ENCODE measurements around the gene MCM8.
A peak's percentile ranks its signal among the peaks of the same experiment; 100 is the strongest.
"Not testable (repeated sequence)": the region's sequence is repeated elsewhere in the genome, so short reads cannot be mapped to it uniquely, and the experiment has no call there.

The MCM8 gene

GRCh38 chr20:6007529-6008103 is 57.2 kb downstream of the MCM8 start:
- DNase-seq: no peak

GRCh38 chr20:6008254-6008653 is 57.8 kb downstream of the MCM8 start:
- no peak for DNase-seq

GRCh38 chr20:6012179-6012578 is 61.7 kb downstream of the MCM8 start:
- DNase-seq: no peak

- DNase-seq: no peak
Measured at GRCh38 chr20:6014017-6014416, 63.6 kb downstream of the MCM8 start.

DNA sequence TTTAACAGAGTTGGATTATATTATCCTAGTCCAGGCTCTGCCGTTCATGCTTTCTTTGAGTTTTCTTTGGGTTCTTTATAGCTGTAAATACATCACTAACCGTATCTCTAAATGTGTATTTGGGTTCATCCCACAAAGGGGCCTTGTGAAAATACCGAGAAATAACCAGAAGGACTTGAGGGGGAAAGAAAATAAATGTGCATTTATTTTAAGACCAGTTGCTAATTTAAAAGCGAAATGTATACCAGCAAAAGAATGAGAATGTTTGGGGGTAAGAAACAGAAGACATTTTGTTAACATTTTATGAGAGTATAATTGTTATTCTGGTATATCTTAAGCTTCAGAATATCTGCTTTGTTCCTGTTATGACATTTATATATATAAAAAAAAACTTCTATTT is 64.5 kb downstream of the MCM8 start:
- no peak for DNase-seq

GRCh38 chr20:6017467-6017866 is 67.0 kb downstream of the MCM8 start:
- DNase-seq: no peak

DNA sequence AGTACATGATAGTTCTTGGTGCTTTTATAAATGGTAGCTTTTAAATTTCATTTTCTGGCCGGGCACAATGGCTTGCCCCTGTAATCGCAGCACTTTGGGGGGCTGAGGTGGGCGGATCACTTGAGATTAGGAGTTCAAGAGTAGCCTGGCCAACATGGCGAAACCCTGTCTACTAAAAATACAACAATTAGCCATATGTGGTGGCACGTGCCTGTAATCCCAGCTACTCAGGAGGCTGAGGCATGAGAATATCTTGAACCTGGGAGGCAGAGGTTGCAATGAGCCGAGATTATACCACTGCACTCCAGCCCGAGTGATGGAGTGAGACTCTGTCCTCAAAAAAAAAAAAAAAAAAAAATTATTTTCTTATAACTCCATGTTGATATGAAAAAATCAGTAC is 67.4 kb downstream of the MCM8 start:
- no peak for DNase-seq

DNA sequence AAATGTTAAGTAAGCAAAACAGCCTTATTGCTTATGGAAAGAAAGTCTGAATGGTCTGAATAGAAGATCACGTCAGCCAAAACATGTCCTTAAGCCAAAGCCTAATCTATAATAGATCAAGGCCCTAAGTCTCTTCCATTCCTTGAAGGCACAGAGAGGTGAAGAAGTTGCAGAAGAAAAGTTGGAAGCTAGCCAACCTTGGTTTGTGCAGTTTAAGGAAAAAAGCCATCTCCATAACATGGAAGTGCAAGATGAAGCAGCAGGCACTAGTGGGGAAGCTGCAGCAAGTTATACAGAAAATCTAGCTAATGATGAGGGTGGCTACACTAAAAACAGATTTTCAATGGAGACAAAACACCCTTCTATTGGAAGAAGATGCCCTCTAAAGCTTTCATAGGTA is 74.3 kb downstream of the MCM8 start:
- no peak for DNase-seq

GRCh38 chr20:6026051-6026450 is 75.6 kb downstream of the MCM8 start:
- no peak for DNase-seq

- no peak for DNase-seq
Measured at GRCh38 chr20:6028818-6029217, 78.4 kb downstream of the MCM8 start.

GRCh38 chr20:6029538-6029937 is 79.1 kb downstream of the MCM8 start:
- no peak for DNase-seq

DNA sequence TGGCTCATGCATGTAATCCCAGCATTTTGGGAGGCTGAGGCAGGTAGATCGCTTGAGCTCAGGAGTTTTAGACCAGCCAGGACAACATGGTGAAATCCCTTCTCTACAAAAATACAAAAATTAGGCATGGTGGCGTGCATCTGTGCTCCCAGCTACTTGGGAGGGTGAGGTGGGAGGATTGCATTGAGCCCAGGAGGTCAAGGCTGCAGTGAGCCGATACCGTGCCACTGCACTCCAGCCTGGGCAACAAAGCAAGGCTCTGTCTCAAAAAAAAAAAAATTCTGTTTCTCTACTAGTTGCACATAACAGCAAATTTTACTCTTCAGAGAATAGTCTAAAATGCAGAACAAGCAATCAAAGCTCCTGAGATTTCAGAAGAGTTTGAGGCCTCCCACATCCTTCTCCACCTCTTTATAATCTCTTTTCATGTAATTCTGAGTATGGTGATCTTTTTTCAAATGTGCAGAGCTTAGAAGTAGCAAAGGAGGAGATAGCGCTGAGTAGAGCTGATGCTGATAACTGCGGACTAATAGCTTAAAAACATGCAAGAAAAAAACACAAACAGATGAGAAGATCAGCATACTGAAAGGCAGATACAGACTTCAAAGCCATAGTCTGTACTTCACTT is 80.1 kb downstream of the MCM8 start:
- DNase-seq: no peak

DNA sequence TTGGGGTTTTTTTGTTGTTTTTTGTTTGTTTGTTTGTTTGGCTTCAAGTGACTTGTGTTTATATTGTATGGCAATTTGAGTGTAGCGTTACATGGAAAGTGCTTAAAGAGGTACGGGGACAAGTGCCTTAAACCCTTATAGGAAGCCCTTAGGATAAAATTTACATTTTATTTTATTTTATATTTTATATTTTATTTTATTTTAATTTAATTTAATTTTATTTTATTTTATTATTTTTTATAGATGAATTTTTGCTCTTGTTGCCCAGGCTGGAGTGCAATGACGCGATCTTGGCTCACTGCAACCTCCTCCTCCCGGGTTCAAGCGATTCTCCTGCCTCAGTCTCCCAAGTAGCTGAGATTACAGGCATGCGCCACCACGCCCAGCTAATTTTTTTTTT is 82.5 kb downstream of the MCM8 start:
- not testable (repeated sequence) for DNase-seq

DNA sequence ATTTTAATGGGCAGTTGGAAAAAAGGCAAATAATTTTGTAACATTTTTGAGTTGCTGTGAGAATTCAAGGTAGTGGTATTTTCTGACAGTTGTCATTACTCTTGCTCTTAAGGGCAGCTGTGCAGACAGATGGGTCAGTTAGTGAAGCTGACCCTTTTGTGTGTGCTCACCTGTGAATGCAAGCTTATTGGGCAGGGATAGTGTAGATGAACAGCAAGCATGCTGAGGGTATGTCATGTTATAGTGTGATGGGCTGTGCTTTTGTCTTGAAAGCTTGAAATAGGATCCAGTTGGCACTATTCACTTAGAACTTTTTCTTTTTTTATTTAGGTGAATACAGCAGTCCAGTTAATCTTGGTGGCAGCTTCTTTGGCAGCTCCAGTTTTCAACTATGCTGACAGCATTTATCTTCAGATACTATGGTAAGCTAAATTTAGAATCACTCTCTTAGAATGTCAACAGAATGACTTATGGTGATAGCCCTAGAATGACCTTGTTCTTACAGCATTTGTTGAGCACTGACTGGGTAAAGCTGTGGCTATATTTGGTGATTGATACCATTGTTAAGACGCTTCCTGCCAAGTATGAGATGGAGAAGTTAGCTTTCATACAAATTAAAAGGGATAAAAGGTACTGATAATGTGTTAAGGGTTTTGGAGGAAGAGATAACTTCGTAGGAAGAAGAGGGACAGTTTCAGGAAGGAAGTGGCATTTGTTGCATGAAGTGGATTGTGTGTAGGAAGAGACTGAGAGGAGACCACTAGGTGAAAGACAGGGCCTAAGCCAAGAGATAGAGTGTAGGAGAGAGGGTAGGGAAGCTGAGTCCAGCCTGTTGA is 83.9 kb downstream of the MCM8 start:
- no peak for DNase-seq

DNA sequence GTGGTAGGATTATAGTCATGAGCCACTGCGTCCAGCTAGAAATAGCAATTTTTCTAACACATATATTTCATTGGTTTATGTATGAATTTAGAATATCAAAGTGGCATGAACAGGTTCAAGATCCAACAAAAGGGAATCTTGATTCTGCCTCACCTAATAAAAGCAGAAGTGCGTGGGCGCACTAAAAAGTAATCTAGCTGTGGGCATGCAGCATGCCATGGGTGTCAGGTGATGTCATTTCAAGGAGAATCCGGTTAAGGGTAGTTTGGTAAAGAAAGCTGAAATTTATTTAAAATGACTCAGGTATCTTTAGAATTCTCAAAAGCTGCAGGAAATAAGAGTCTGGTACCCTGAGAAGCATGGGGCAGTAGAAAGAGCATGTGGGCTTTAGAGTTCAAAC is 85.8 kb downstream of the MCM8 start:
- DNase-seq: no peak

GRCh38 chr20:6037082-6037481 is 86.6 kb downstream of the MCM8 start:
- DNase-seq: no peak

- DNase-seq: no peak
Measured at GRCh38 chr20:6038256-6038655, 87.8 kb downstream of the MCM8 start.

DNA sequence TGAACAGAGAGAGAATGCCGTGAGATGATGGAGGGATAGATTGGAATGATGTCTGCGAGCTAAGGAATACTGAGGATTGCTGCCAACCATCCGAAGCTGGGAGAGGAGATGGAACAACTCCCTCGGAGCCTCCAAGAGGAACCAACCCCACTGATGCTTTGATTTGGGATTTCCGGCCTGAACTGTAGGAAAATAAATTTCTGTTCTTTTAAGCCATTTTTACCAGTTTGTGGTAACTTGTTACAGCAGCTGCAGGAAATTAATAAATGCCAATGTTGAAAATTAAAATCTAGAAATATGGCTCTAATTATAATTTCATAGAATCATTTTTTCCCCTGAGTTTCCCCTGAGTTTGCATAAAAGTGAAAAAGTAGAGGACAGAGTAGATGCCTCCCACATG is 89.3 kb downstream of the MCM8 start:
- DNase-seq: no peak

DNA sequence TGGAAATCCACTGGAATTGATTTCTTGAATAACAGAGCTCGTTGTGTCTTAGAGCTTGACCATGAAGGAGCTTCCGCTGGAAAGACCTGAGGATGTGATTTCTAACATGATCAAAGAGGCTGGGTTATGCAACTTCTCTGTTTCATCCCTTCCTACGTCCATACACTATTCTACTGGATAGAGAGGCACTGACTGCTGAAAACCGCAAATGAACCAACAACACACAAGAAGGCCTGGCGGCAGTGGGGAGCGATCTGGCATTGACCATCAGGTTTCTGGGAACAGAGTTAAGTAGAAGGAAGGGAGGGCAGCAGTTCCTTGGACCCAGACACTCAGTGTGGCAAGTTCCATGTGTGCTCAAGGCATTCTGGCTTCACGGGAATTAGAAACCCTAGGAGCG is 90.1 kb downstream of the MCM8 start:
- no peak for DNase-seq

- no peak for DNase-seq
Measured at GRCh38 chr20:6040958-6041807, 90.7 kb downstream of the MCM8 start.

- DNase-seq: no peak
Measured at GRCh38 chr20:6041808-6042265, 91.4 kb downstream of the MCM8 start.

GRCh38 chr20:6044115-6044514 is 93.7 kb downstream of the MCM8 start:
- DNase-seq: peak; percentile 39

- DNase-seq: no peak
Measured at GRCh38 chr20:6045566-6045965, 95.1 kb downstream of the MCM8 start.
